Measurements from ENCODE around the gene SPATA6. TPM values are rescaled to one million over a fixed set of nuclear protein-coding genes. Genes with fewer than 3 reads are reported as not detected.
"Not testable (repeated sequence)": the region's sequence is repeated elsewhere in the genome, so short reads cannot be mapped to it uniquely, and the experiment has no call there.

Gene SPATA6
- total RNA-seq, 1 donor from 2014 or later = 0.40 TPM

- intact Hi-C loops (cut with micrococcal nuclease); H3K27ac Mint-ChIP-seq: not testable (repeated sequence)
These were observed 8.0 kb upstream of the SPATA6 start for GRCh38 chr1:48480023-48480422.

GRCh38 chr1:48472638-48473037 lies 634 bp upstream of the SPATA6 start:
- Mint-ChIP-seq H3K4me3 (peak overlapping the region; percentile 79), H3K9me3 (peaks cover 9% of the 10 kb centered on the region), H3K27me3 (peaks cover 24% of the 10 kb centered on the region), H3K36me3 (ENCODE audit: low read depth) (no peaks in the 10 kb centered on the region), H3K27ac (no peak overlapping the region), H3K4me1 (peaks cover 15% of the 10 kb centered on the region)
- intact Hi-C loops (cut with micrococcal nuclease) = no loop called here
- DNase-seq = no peak

More at GRCh38 chr1:48480023-48480422, 8.0 kb upstream of the SPATA6 start:
- not testable (repeated sequence) for H3K9me3 Mint-ChIP-seq; H3K4me1 Mint-ChIP-seq; H3K4me3 Mint-ChIP-seq; DNase-seq; H3K27me3 Mint-ChIP-seq; H3K36me3 Mint-ChIP-seq (ENCODE audit: low read depth)

- H3K4me3 Mint-ChIP-seq = peak overlapping the region; percentile 79
- peaks cover 25% of the 10 kb centered on the region for H3K27me3 Mint-ChIP-seq
- DNase-seq = no peak
- peak overlapping the region; percentile 43 for H3K27ac Mint-ChIP-seq
- no peaks in the 10 kb centered on the region for H3K36me3 Mint-ChIP-seq (ENCODE audit: low read depth)
- peaks cover 9% of the 10 kb centered on the region for H3K9me3 Mint-ChIP-seq
- intact Hi-C loops (cut with micrococcal nuclease) = no loop called here
- peaks cover 15% of the 10 kb centered on the region for H3K4me1 Mint-ChIP-seq
These were observed 884 bp downstream of the SPATA6 start for GRCh38 chr1:48470950-48471690.

- DNase-seq = no peak
- Mint-ChIP-seq H3K9me3 (peaks cover 9% of the 10 kb centered on the region), H3K36me3 (ENCODE audit: low read depth) (no peaks in the 10 kb centered on the region), H3K4me3 (peak overlapping the region; percentile 79), H3K27ac (no peak overlapping the region), H3K4me1 (peaks cover 15% of the 10 kb centered on the region), H3K27me3 (peaks cover 25% of the 10 kb centered on the region)
- intact Hi-C loops (cut with micrococcal nuclease) = no loop called here
These were observed 1.5 kb downstream of the SPATA6 start for GRCh38 chr1:48470481-48470855.

GRCh38 chr1:48469616-48470480 lies 2.2 kb downstream of the SPATA6 start:
- Mint-ChIP-seq H3K27me3 (peaks cover 25% of the 10 kb centered on the region), H3K4me1 (peaks cover 15% of the 10 kb centered on the region)

GRCh38 chr1:48466594-48466993 lies 5.4 kb downstream of the SPATA6 start:
- intact Hi-C loops (cut with micrococcal nuclease) = no loop called here
- Mint-ChIP-seq H3K27me3 (peaks cover 24% of the 10 kb centered on the region), H3K27ac (no peak overlapping the region), H3K4me3 (no peak overlapping the region), H3K4me1 (peaks cover 9% of the 10 kb centered on the region), H3K9me3 (no peaks in the 10 kb centered on the region), H3K36me3 (ENCODE audit: low read depth) (no peaks in the 10 kb centered on the region)
- no peak for DNase-seq

More at GRCh38 chr1:48469616-48470480, 2.2 kb downstream of the SPATA6 start:
- no peak overlapping the region for H3K27ac Mint-ChIP-seq
- H3K9me3 Mint-ChIP-seq = peaks cover 3% of the 10 kb centered on the region
- no peak overlapping the region for H3K4me3 Mint-ChIP-seq
- no peak for DNase-seq
- intact Hi-C loops (cut with micrococcal nuclease) = no loop called here
- H3K36me3 Mint-ChIP-seq (ENCODE audit: low read depth) = no peaks in the 10 kb centered on the region

GRCh38 chr1:48462716-48463302 lies 9.2 kb downstream of the SPATA6 start:
- Mint-ChIP-seq H3K9me3 (no peaks in the 10 kb centered on the region), H3K4me3 (no peak overlapping the region), H3K27ac (no peak overlapping the region), H3K27me3 (peaks cover 2% of the 10 kb centered on the region), H3K36me3 (ENCODE audit: low read depth) (no peaks in the 10 kb centered on the region), H3K4me1 (no peaks in the 10 kb centered on the region)
- intact Hi-C loops (cut with micrococcal nuclease) = no loop called here
- DNase-seq = no peak

GRCh38 chr1:48450505-48450904 lies 21.5 kb downstream of the SPATA6 start:
- Mint-ChIP-seq H3K4me1 (no peaks in the 10 kb centered on the region), H3K27me3 (peaks cover 2% of the 10 kb centered on the region), H3K4me3 (no peak overlapping the region), H3K36me3 (ENCODE audit: low read depth) (no peaks in the 10 kb centered on the region), H3K27ac (no peak overlapping the region), H3K9me3 (no peaks in the 10 kb centered on the region)
- intact Hi-C loops (cut with micrococcal nuclease) = no loop called here
- DNase-seq = no peak

- intact Hi-C loops (cut with micrococcal nuclease) = no loop called here
- no peak for DNase-seq
- Mint-ChIP-seq H3K36me3 (ENCODE audit: low read depth) (no peaks in the 10 kb centered on the region), H3K9me3 (peaks cover 3% of the 10 kb centered on the region), H3K27ac (no peak overlapping the region), H3K4me3 (no peak overlapping the region), H3K27me3 (peaks cover 2% of the 10 kb centered on the region), H3K4me1 (no peaks in the 10 kb centered on the region)
These were observed 23.1 kb downstream of the SPATA6 start for GRCh38 chr1:48448932-48449331.

- H3K36me3 Mint-ChIP-seq (ENCODE audit: low read depth); H3K27me3 Mint-ChIP-seq; intact Hi-C loops (cut with micrococcal nuclease); H3K4me1 Mint-ChIP-seq; H3K27ac Mint-ChIP-seq; DNase-seq; H3K4me3 Mint-ChIP-seq: not testable (repeated sequence)
- peaks cover 15% of the 10 kb centered on the region for H3K9me3 Mint-ChIP-seq
These were observed 27.8 kb downstream of the SPATA6 start for GRCh38 chr1:48444186-48444585.

GRCh38 chr1:48442864-48443619 lies 29.0 kb downstream of the SPATA6 start:
- no peaks in the 10 kb centered on the region for H3K4me1 Mint-ChIP-seq
- H3K27ac Mint-ChIP-seq = no peak overlapping the region
- peaks cover 15% of the 10 kb centered on the region for H3K9me3 Mint-ChIP-seq
- DNase-seq = no peak
- intact Hi-C loops (cut with micrococcal nuclease) = no loop called here
- no peaks in the 10 kb centered on the region for H3K36me3 Mint-ChIP-seq (ENCODE audit: low read depth)
- no peak overlapping the region for H3K4me3 Mint-ChIP-seq
- H3K27me3 Mint-ChIP-seq = no peaks in the 10 kb centered on the region

GRCh38 chr1:48440786-48441185 lies 31.2 kb downstream of the SPATA6 start:
- H3K4me3 Mint-ChIP-seq; H3K36me3 Mint-ChIP-seq (ENCODE audit: low read depth); intact Hi-C loops (cut with micrococcal nuclease); H3K27me3 Mint-ChIP-seq; DNase-seq; H3K4me1 Mint-ChIP-seq; H3K27ac Mint-ChIP-seq: not testable (repeated sequence)
- peaks cover 15% of the 10 kb centered on the region for H3K9me3 Mint-ChIP-seq

- DNase-seq = no peak
- H3K27me3 Mint-ChIP-seq = no peaks in the 10 kb centered on the region
- peaks cover 15% of the 10 kb centered on the region for H3K9me3 Mint-ChIP-seq
- no peaks in the 10 kb centered on the region for H3K36me3 Mint-ChIP-seq (ENCODE audit: low read depth)
- H3K27ac Mint-ChIP-seq = no peak overlapping the region
- H3K4me3 Mint-ChIP-seq = no peak overlapping the region
- no peaks in the 10 kb centered on the region for H3K4me1 Mint-ChIP-seq
- intact Hi-C loops (cut with micrococcal nuclease) = no loop called here
These were observed 32.6 kb downstream of the SPATA6 start for GRCh38 chr1:48439380-48439779.
